ENCODE results near the gene CLCA4. TPM values are rescaled to one million over a fixed set of nuclear protein-coding genes. Genes with fewer than 3 reads are reported as not detected.

CLCA4 gene
- total RNA-seq, 1 experiment from 2014 or later: not detected

GRCh38 chr1:86616433-86616832, 69.6 kb downstream of the CLCA4 start:
- no peak for ATAC-seq
- ChIA-PET POLR2A (ENCODE audit: unreplicated experiment) (no interaction called here), CTCF (no interaction called here)
- Histone ChIP-seq H3K9ac (ENCODE audit: low read length) (no peak overlapping the region), H3K27me3 (ENCODE audit: low read length) (peaks cover 21% of the 10 kb centered on the region), H2AFZ (ENCODE audit: low read length) (no peak overlapping the region), H3K4me1 (ENCODE audit: insufficient read depth, low read length) (no peaks in the 10 kb centered on the region), H3K9me3 (ENCODE audit: low read length) (no peaks in the 10 kb centered on the region), H3K9me2 (replicated peaks; ENCODE audit: low read length) (no peaks in the 10 kb centered on the region), H3K79me2 (ENCODE audit: low read length) (no peaks in the 10 kb centered on the region), H3K27ac (ENCODE audit: low read length) (no peak overlapping the region), H3F3A (ENCODE audit: low read length, unreplicated experiment) (no peaks in the 10 kb centered on the region), H4K20me1 (ENCODE audit: low read length) (no peaks in the 10 kb centered on the region), H3K4me3 (ENCODE audit: low read length) (no peak overlapping the region), H3K4me2 (ENCODE audit: low read length) (no peak overlapping the region), H3K36me3 (ENCODE audit: low read depth, low read length) (no peaks in the 10 kb centered on the region)
- DNase-seq: no peak
- BruUV-seq (replicated peaks): no TSS peak
- TF ChIP-seq EZH2phosphoT487 (IDR thresholded peaks at IDR 0.05; ENCODE audit: borderline replicate concordance, low read length) (no peak), EZH2 (IDR thresholded peaks at IDR 0.05; ENCODE audit: low read length, unreplicated experiment) (no peak)
- intact Hi-C loops (cut with micrococcal nuclease): no loop called here

- H3K4me3 ChIP-seq (ENCODE audit: low read length): no peak overlapping the region
- BruUV-seq (replicated peaks): no TSS peak
- H3K9me2 ChIP-seq (replicated peaks; ENCODE audit: low read length): no peaks in the 10 kb centered on the region
- DNase-seq (no peak), ATAC-seq (no peak)
- no peaks in the 10 kb centered on the region for H3F3A ChIP-seq (ENCODE audit: low read length, unreplicated experiment)
- TF ChIP-seq EZH2 (IDR thresholded peaks at IDR 0.05; ENCODE audit: low read length, unreplicated experiment): no peak
- TF ChIP-seq CTCF (conservative IDR thresholded peaks at IDR 0.05; ENCODE audit: low read depth, low read length): no peak
- TF ChIP-seq EZH2phosphoT487 (IDR thresholded peaks at IDR 0.05; ENCODE audit: borderline replicate concordance, low read length): no peak
- H3K27ac ChIP-seq (ENCODE audit: low read length): no peak overlapping the region
- H3K79me2 ChIP-seq (ENCODE audit: low read length): no peaks in the 10 kb centered on the region
- no peaks in the 10 kb centered on the region for H3K9me3 ChIP-seq (ENCODE audit: low read length)
- H3K36me3 ChIP-seq (ENCODE audit: low read depth, low read length): no peaks in the 10 kb centered on the region
- H3K4me1 ChIP-seq (ENCODE audit: insufficient read depth, low read length): no peaks in the 10 kb centered on the region
- CTCF ChIA-PET: no interaction called here
- no peak overlapping the region for H2AFZ ChIP-seq (ENCODE audit: low read length)
- no peaks in the 10 kb centered on the region for H4K20me1 ChIP-seq (ENCODE audit: low read length)
- intact Hi-C loops (cut with micrococcal nuclease): no loop called here
- H3K4me2 ChIP-seq (ENCODE audit: low read length): no peak overlapping the region
- H3K27me3 ChIP-seq (ENCODE audit: low read length): peaks cover 24% of the 10 kb centered on the region
- H3K9ac ChIP-seq (ENCODE audit: low read length): no peak overlapping the region
- POLR2A ChIA-PET (ENCODE audit: unreplicated experiment): no interaction called here
Observed at GRCh38 chr1:86616871-86617270, 70.0 kb downstream of the CLCA4 start.

GRCh38 chr1:86618358-86618757, 71.5 kb downstream of the CLCA4 start:
- H3K9me3 ChIP-seq (ENCODE audit: low read length): no peaks in the 10 kb centered on the region
- H3K36me3 ChIP-seq (ENCODE audit: low read depth, low read length): no peaks in the 10 kb centered on the region
- no peaks in the 10 kb centered on the region for H3K79me2 ChIP-seq (ENCODE audit: low read length)
- POLR2A ChIA-PET (ENCODE audit: unreplicated experiment): no interaction called here
- no peaks in the 10 kb centered on the region for H3F3A ChIP-seq (ENCODE audit: low read length, unreplicated experiment)
- H3K4me1 ChIP-seq (ENCODE audit: insufficient read depth, low read length): no peaks in the 10 kb centered on the region
- H3K4me2 ChIP-seq (ENCODE audit: low read length): no peak overlapping the region
- no peak for DNase-seq
- H3K9ac ChIP-seq (ENCODE audit: low read length): no peak overlapping the region
- H4K20me1 ChIP-seq (ENCODE audit: low read length): no peaks in the 10 kb centered on the region
- intact Hi-C loops (cut with micrococcal nuclease): no loop called here
- no peak for TF ChIP-seq EZH2phosphoT487 (IDR thresholded peaks at IDR 0.05; ENCODE audit: borderline replicate concordance, low read length)
- TF ChIP-seq CTCF (conservative IDR thresholded peaks at IDR 0.05; ENCODE audit: low read depth, low read length): no peak
- TF ChIP-seq EZH2 (IDR thresholded peaks at IDR 0.05; ENCODE audit: low read length, unreplicated experiment): no peak
- H3K27ac ChIP-seq (ENCODE audit: low read length): no peak overlapping the region
- H3K4me3 ChIP-seq (ENCODE audit: low read length): no peak overlapping the region
- ATAC-seq: no peak
- H2AFZ ChIP-seq (ENCODE audit: low read length): no peak overlapping the region
- H3K27me3 ChIP-seq (ENCODE audit: low read length): peaks cover 35% of the 10 kb centered on the region
- no peaks in the 10 kb centered on the region for H3K9me2 ChIP-seq (replicated peaks; ENCODE audit: low read length)
- BruUV-seq (replicated peaks): no TSS peak
- CTCF ChIA-PET: no interaction called here
